GM12873 (cell line): ENCODE results near the gene LPAR1.

ENCODE experiments used
- TF ChIP-seq, protein P1 (sequence below): IDR thresholded peaks from 2 replicates; pipeline ENCODE4 v1.5.1; 2012; ENCODE audit warnings: low read depth, mild to moderate bottlenecking, moderate library complexity, low read length, control low read depth; ENCODE audit not compliant: insufficient read depth; ENCODE audit errors: missing control alignments

Gene LPAR1

DNA sequence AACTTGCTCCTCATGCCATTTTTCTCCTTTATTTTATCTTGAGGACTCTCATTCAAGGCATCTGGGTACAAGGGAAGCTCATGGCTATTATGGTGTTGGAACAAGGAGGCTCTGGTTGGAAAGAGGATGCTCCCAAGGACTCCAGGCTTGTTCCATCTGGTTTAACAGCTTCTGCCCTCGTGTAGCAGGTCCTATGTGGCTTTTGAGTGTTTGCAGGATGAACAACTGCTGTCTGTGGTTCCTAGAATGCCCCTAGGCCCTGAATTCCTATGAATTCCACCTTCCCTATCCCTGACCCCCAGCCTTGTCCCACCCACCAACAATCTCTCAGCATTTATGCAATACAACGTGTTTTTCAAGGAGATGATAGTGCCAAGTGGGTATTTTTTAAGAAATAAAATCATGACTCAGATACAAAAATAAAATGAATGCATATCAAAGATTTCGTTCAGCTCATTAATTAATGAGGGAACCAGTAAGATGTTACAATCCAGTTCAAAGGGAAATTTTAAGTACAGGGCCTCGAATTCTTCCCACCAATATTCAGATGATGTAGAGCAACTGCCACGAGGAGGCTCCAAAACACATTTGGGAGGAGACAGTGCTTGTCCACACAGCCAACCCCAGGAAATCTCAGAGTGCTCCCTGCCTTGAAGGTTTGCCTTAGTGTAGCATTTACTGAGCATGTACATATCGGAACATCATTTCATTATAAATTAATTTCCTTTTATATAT, 187.7 kb downstream of the LPAR1 start:
- TF ChIP-seq, protein P1, sequence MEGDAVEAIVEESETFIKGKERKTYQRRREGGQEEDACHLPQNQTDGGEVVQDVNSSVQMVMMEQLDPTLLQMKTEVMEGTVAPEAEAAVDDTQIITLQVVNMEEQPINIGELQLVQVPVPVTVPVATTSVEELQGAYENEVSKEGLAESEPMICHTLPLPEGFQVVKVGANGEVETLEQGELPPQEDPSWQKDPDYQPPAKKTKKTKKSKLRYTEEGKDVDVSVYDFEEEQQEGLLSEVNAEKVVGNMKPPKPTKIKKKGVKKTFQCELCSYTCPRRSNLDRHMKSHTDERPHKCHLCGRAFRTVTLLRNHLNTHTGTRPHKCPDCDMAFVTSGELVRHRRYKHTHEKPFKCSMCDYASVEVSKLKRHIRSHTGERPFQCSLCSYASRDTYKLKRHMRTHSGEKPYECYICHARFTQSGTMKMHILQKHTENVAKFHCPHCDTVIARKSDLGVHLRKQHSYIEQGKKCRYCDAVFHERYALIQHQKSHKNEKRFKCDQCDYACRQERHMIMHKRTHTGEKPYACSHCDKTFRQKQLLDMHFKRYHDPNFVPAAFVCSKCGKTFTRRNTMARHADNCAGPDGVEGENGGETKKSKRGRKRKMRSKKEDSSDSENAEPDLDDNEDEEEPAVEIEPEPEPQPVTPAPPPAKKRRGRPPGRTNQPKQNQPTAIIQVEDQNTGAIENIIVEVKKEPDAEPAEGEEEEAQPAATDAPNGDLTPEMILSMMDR: no peak

DNA sequence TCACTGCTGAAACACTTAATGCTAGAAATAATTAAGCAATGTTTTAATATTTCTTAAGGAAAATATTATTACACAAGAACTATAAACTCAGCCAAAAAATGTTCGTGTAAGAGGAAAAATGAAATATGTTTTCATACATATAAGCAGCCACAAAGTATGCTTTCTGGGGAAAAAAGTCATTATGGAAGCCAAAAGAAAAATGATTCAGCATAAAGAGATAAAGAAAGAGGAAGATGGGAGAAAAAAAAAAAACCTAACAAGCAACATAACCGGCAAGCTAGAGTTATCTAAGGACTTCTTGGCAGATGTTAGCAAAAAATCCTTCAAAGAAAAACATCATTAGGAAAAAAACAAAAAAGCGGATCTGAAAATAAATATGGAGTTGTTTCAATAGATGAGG, 190.6 kb downstream of the LPAR1 start:
- TF ChIP-seq, protein P1: no peak

DNA sequence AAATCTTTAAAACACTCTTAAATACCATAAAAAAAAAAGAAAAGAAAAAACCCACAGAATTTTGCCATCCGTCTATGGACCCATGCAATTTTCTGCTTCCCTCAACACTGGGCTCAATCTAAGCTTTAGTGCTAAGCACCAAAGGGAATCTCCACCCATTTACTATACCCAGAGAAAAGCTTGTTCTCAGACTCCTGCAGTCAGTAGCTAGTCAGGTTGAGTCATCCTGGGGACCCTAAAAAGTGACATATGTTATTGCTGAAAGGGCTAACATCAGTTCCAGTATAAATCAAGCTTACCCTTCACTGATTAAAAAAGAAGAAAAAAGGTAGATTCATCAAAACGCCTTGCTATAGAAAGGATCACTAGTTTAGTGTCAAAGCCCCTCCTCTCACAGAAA, 192.1 kb downstream of the LPAR1 start:
- TF ChIP-seq, protein P1: no peak

DNA sequence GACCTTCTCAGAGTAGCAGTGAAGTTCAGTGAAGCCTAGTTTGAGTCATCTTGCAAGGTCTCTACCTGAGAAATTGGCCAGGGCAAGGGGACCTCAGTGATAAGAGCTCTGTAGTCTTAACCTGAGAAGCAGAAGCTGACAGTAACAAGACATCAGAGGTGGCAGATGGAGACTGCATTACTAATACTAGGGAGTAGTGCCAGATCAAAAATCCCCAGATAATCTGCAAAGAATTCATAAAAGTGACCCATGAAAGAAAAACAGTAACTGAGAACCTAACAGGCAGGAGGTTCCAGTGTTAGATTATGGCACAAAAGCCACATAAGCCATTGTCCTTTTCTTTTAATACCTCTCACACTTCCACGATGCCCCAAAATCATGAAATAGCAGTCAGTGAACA, 194.1 kb downstream of the LPAR1 start:
- TF ChIP-seq, protein P1: no peak

DNA sequence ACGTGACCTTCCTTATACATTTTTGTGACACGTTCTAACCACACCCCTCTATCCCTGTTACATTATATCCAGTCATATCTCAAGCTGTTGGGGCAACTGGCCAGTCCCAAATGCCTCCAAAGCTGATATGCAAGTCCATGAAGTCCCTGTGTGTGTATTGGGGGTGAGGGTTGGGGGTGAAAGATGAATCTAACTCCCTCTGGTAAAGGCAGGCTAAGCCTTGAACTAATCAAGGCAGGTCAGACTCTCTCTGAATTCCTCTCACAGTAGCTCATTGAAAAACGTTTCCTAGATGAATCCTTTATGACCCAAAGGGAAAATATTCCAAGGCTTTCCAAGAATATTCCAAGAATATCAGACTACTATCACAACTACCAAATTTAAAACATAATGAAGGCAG, 195.3 kb downstream of the LPAR1 start:
- TF ChIP-seq, protein P1: no peak

DNA sequence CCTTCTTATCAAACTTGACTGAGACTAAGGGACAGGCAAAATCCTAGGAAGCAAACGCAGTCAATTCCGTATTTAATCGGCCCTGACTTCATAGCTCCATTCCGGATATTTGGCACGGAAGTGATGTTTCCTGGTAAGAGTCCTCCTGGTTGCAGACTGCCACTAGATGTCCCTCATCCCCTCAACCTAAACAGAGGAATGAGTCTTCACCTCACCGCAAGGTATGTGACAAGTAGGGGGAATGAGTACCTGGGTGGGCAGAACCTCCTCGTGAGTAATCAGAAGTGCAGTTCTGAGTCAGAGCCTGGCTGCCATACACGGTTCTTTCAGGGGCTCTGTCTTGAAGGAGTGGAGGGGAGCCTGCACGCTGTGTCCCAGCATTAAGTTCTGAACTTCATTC, 196.1 kb downstream of the LPAR1 start:
- TF ChIP-seq, protein P1: peak; percentile 9

DNA sequence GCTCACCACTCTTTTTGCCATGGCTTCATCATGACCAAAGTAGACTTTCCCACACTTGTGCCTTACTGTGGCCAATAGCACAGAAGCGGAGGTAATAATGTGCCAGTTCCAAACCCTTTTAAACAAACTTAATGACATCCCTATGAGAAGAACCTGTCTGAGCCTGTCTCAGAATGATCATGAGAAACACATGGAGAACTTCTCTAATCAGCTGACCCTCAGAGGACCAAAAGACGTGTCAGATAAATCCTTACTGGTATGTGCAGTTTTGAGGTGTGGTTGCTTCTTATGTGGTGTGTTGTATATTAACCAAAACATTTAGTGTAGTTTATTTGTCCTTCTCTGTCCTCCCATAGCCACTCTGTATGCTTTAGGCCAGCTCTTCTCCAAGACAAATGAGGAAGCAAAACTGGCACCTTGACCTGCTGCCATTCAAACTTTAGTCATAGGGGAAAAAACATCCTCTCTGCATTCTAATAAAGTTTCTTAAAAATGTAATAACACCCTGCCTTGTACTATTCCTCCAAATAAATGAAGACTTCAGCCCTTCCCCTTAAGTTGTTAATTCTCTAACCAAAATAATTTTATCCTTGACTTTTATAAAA, 200.8 kb downstream of the LPAR1 start:
- TF ChIP-seq, protein P1: no peak
